Measurements from ENCODE around the gene VPS8. TPM values are rescaled to one million over a fixed set of nuclear protein-coding genes. Genes with fewer than 3 reads are reported as not detected.

Gene VPS8
- polyA plus RNA-seq, 2 of the 4 experiments (the other 2 are of a cell fraction), result 10.3 to 30.1 TPM

- FAIRE-seq (no peak), DNase-seq (ENCODE audit: low read depth in 1 of 2, low spot score in 1 of 2) (no peak), ATAC-seq (no peak)
- H3K4me3 ChIP-seq, result no peak overlapping the region
- H3K27ac ChIP-seq, result no peak overlapping the region
- H3K4me1 ChIP-seq, result no peaks in the 10 kb centered on the region
- POLR2A ChIA-PET, result no interaction called here
- no peak for TF ChIP-seq JUN (IDR thresholded peaks at IDR 0.05)
- TF ChIP-seq MAX (IDR thresholded peaks at IDR 0.05), result no peak
- no peak for TF ChIP-seq RARB (CRISPR knock-in tag; IDR thresholded peaks at IDR 0.05)
- TF ChIP-seq RNF2 (IDR thresholded peaks at IDR 0.05; ENCODE audit: borderline replicate concordance, low read depth), result no peak
- no peak for TF ChIP-seq FOXS1 (CRISPR knock-in tag; IDR thresholded peaks at IDR 0.05)
- TF ChIP-seq FOSB (CRISPR knock-in tag; IDR thresholded peaks at IDR 0.05), result no peak
- TF ChIP-seq TP53 (CRISPR knock-in tag; IDR thresholded peaks at IDR 0.05), result no peak
- no peak for TF ChIP-seq ZC3H11A (IDR thresholded peaks at IDR 0.05)
- no peak for TF ChIP-seq POLR2AphosphoS2 (conservative IDR thresholded peaks at IDR 0.05; ENCODE audit: low read length)
- TF ChIP-seq HMGXB4 (CRISPR knock-in tag; IDR thresholded peaks at IDR 0.05; ENCODE audit: borderline replicate concordance), result no peak
- no peak for TF ChIP-seq MAZ (IDR thresholded peaks at IDR 0.05; ENCODE audit: borderline replicate concordance, low read depth, low read length)
- no peak for TF ChIP-seq EHMT2 (IDR thresholded peaks at IDR 0.05; ENCODE audit: low read depth)
- H3K9me3 ChIP-seq, result no peaks in the 10 kb centered on the region
- CTCF ChIA-PET, result interaction anchor here (0.5 kb wide), 1 partner anchor 576 kb away, joined by 3 read pairs; no protein-coding TSS in a partner anchor
- H3K4me2 ChIP-seq, result no peak overlapping the region
These were observed 52.0 kb downstream of the VPS8 start for GRCh38 chr3:184864000-184864399.

DNA sequence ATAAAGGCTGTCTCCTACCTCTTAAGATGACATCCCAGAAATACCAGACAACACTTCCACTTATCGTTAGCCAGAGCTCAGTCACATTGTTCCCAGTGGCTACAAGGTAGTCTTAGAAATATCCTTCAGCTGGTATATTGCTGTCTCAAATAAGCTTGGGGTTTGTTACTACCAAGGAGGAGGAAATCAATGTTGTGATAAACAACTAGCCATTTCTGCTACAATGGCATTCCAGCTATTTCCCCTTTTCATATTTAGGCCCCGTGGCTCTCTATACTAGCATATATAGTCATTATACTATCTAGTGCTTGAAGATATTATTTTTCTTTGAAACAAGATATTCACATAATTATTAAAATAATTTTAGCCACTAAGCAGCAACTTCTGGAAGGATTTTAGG, 56.5 kb downstream of the VPS8 start:
- H3K9me3 ChIP-seq, result no peaks in the 10 kb centered on the region
- TF ChIP-seq SMC3 (IDR thresholded peaks at IDR 0.05) (no peak), POLR2A (IDR thresholded peaks at IDR 0.05; ENCODE audit: low read length) (no peak), EHMT2 (IDR thresholded peaks at IDR 0.05; ENCODE audit: low read depth) (no peak), KDM1A (IDR thresholded peaks at IDR 0.05; ENCODE audit: low read depth) (no peak), HMGXB4 (CRISPR knock-in tag; IDR thresholded peaks at IDR 0.05; ENCODE audit: borderline replicate concordance) (no peak), PBX3 (IDR thresholded peaks at IDR 0.05) (no peak), ESRRA (IDR thresholded peaks at IDR 0.05; ENCODE audit: borderline replicate concordance, low read length) (no peak), MAZ (IDR thresholded peaks at IDR 0.05; ENCODE audit: borderline replicate concordance, low read depth, low read length) (no peak), NR3C1 (IDR thresholded peaks at IDR 0.05) (no peak), ZC3H11A (IDR thresholded peaks at IDR 0.05) (no peak), FOXS1 (CRISPR knock-in tag; IDR thresholded peaks at IDR 0.05) (no peak), FOSL2 (IDR thresholded peaks at IDR 0.05) (no peak), FOSL2 (CRISPR knock-in tag; IDR thresholded peaks at IDR 0.05) (no peak), ZNF302 (CRISPR knock-in tag; IDR thresholded peaks at IDR 0.05) (no peak)
- DNase-seq (ENCODE audit: low read depth in 1 of 2, low spot score in 1 of 2) (no peak), ATAC-seq (no peak), FAIRE-seq (no peak)
- H3K4me3 ChIP-seq, result no peak overlapping the region
- H3K4me2 ChIP-seq, result no peak overlapping the region
- H3K27ac ChIP-seq, result no peak overlapping the region
- 84% methylated on average over 2 of the region's 2 CpGs for WGBS (ENCODE audit: missing lambda C conversion rate)
- POLR2A ChIA-PET, result no interaction called here
- H3K4me1 ChIP-seq, result no peaks in the 10 kb centered on the region
- CTCF ChIA-PET, result interaction anchor here (0.8 to 0.9 kb wide), 2 partner anchors 128 to 347 kb away, joined by 3 to 4 read pairs; no protein-coding TSS in a partner anchor

Measured in A549 (cell line).